Esophagus squamous epithelium (tissue), 4 donors: Measurements from ENCODE around the gene FALEC.

ENCODE experiments used
- POLR2A ChIP-seq, 4 donors: fragments of 450-650 bp; IDR thresholded peaks; one replicate each; pipeline ENCODE4 v1.6.1; 2017; ENCODE audit warnings: antibody characterized with exemption in 4 of 4, mild to moderate bottlenecking in 4 of 4, moderate library complexity in 3 of 4
- TF ChIP-seq, protein P1 (sequence below), 6 experiments: fragments of 450-650 bp in 4 of 6; fragments of 200-600 bp in 2 of 6; sonication (generic) in 2 of 6; IDR thresholded peaks; one replicate each; pipeline ENCODE4 v1.5.1; 2016 to 2019; ENCODE audit warnings: antibody characterized with exemption in 6 of 6, mild to moderate bottlenecking in 4 of 6, moderate library complexity in 4 of 6

DNA sequence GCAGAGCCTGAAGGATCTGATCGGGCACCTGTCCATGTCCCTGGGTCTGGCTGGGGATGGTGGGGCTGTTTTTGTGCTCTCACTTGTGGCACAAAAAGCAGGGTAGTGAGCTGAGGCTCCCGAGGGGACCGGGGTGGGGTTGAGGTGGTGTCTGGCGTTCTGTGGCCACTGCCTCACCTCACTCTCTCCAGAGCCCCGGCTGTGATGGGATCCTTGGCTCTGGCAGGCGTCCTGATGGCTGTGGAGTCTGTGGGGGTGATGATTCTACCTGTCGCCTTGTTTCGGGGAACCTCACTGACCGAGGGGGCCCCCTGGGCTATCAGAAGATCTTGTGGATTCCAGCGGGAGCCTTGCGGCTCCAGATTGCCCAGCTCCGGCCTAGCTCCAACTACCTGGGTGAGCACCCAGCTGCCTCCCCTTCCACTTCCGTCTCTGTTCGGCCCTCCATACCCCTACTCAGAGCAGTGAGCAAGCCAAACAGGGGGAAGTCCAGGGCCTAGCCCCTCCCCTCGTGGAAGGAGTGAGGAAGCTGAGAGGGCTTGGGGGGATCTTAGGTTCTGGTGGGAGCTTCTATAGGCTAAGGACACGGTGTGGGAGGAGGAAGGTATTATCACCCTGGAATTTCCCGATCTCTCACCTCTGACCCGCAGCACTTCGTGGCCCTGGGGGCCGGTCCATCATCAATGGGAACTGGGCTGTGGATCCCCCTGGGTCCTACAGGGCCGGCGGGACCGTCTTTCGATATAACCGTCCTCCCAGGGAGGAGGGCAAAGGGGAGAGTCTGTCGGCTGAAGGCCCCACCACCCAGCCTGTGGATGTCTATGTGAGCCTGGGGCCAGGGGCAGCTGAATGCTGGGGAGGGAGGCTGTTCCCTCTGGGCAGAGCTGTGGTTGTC lies 40.7 kb downstream of the FALEC start:
- TF ChIP-seq, protein P1, sequence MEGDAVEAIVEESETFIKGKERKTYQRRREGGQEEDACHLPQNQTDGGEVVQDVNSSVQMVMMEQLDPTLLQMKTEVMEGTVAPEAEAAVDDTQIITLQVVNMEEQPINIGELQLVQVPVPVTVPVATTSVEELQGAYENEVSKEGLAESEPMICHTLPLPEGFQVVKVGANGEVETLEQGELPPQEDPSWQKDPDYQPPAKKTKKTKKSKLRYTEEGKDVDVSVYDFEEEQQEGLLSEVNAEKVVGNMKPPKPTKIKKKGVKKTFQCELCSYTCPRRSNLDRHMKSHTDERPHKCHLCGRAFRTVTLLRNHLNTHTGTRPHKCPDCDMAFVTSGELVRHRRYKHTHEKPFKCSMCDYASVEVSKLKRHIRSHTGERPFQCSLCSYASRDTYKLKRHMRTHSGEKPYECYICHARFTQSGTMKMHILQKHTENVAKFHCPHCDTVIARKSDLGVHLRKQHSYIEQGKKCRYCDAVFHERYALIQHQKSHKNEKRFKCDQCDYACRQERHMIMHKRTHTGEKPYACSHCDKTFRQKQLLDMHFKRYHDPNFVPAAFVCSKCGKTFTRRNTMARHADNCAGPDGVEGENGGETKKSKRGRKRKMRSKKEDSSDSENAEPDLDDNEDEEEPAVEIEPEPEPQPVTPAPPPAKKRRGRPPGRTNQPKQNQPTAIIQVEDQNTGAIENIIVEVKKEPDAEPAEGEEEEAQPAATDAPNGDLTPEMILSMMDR (IDR thresholded peaks at IDR 0.05) = no peak
- TF ChIP-seq POLR2A (IDR thresholded peaks at IDR 0.05) = no peak
